IMR-90 (cell line): ENCODE data around the gene CFAP58.

ENCODE experiments used
- BHLHE40 ChIP-seq: fragments of 150-350 bp; IDR thresholded peaks from 2 replicates; pipeline ENCODE4 v1.6.1; 2016; ENCODE audit warnings: mild to moderate bottlenecking, low read depth, low read length
- CEBPB ChIP-seq: IDR thresholded peaks from 2 replicates; pipeline ENCODE4 v1.6.1; 2012; ENCODE audit warnings: low read depth, low read length, improper control_type of control experiment
- CHD1 ChIP-seq: IDR thresholded peaks from 2 replicates; pipeline ENCODE4 v1.6.1; 2012; ENCODE audit warnings: low read depth, low read length, improper control_type of control experiment
- FOS ChIP-seq: fragments of 150-350 bp; IDR thresholded peaks from 2 replicates; pipeline ENCODE4 v1.6.1; 2016; ENCODE audit warnings: low read depth, low read length
- MAFK ChIP-seq: IDR thresholded peaks from 2 replicates; pipeline ENCODE4 v1.6.1; 2012; ENCODE audit warnings: low read depth, low read length, improper control_type of control experiment
- MAZ ChIP-seq: IDR thresholded peaks from 2 replicates; pipeline ENCODE4 v1.6.1; 2012; ENCODE audit warnings: low read depth, mild to moderate bottlenecking, low read length, improper control_type of control experiment, moderate library complexity, borderline replicate concordance
- MXI1 ChIP-seq: IDR thresholded peaks from 2 replicates; pipeline ENCODE4 v1.6.1; 2012; ENCODE audit warnings: low read depth, mild to moderate bottlenecking, low read length, moderate library complexity, borderline replicate concordance
- NFE2L2 ChIP-seq: fragments of 150-350 bp; IDR thresholded peaks from 2 replicates; pipeline ENCODE4 v1.6.1; 2016; ENCODE audit warnings: low read depth, mild to moderate bottlenecking, low read length
- POLR2A ChIP-seq: IDR thresholded peaks from 2 replicates; pipeline ENCODE4 v1.6.1; 2012; ENCODE audit warnings: mild to moderate bottlenecking, low read depth, low read length
- RAD21 ChIP-seq: IDR thresholded peaks from 2 replicates; pipeline ENCODE4 v1.6.1; 2012; ENCODE audit warnings: low read length, improper control_type of control experiment
- RCOR1 ChIP-seq: IDR thresholded peaks from 2 replicates; pipeline ENCODE4 v1.6.1; 2012; ENCODE audit warnings: mild to moderate bottlenecking, low read length, improper control_type of control experiment; ENCODE audit not compliant: insufficient replicate concordance
- SMC3 ChIP-seq: fragments of 150-350 bp; IDR thresholded peaks from 2 replicates; pipeline ENCODE4 v1.6.1; 2016; ENCODE audit warnings: low read depth, mild to moderate bottlenecking, antibody characterized with exemption, low read length, moderate library complexity
- TF ChIP-seq, protein P1 (sequence below): conservative IDR thresholded peaks from 2 replicates; pipeline ENCODE4 v1.5.1; 2012; ENCODE audit warnings: mild to moderate bottlenecking, low read depth, low read length, improper control_type of control experiment
- TF ChIP-seq, protein P2 (sequence below): fragments of 150-350 bp; IDR thresholded peaks from 2 replicates; pipeline ENCODE4 v1.6.1; 2017; ENCODE audit warnings: mild to moderate bottlenecking, antibody characterized with exemption, low read length, low read depth

DNA sequence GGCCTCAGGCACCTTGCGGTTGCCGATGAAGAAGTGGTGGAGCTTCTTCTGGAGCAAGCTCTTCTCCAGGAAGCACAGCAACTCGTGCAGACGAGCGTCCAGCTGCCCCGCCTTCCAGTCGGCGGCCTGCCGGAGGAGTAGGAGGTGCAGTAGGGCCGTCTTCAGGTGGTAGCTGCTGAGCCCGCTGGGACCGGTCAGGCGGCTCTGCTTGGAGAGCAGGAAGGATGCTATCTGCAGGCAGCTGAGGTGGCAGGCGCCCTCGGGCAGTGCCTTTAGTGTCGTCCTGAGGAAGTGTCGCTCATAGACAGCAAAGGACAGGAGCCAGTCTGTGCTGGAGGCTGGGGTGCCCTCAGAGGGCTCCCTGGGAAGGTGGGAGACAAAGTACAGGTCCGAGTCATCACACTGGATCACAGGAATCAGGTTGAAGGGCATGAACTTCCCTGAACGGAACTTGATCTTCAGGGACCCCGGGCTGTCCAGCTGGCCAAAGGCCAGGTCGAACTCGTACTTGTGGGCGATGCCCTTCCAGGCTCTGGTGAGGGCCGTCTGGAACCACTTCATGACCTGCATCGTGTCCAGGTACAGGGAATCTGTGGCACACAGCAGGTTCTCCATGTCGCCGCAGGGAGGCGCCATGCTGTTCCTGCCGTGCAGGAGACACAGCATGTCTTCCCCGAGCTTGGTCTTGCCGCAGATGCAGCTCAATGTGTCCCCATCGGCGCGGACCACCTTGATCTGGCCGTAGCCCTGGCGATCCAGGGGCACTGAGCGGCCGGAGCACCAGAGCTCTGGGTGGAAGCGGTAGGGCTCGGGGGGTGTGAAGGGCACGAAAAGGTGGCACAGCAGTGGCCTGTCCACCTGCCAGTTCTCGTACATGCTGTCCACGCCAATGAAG is 38.8 kb upstream of the CFAP58 start:
- TF ChIP-seq, protein P1, sequence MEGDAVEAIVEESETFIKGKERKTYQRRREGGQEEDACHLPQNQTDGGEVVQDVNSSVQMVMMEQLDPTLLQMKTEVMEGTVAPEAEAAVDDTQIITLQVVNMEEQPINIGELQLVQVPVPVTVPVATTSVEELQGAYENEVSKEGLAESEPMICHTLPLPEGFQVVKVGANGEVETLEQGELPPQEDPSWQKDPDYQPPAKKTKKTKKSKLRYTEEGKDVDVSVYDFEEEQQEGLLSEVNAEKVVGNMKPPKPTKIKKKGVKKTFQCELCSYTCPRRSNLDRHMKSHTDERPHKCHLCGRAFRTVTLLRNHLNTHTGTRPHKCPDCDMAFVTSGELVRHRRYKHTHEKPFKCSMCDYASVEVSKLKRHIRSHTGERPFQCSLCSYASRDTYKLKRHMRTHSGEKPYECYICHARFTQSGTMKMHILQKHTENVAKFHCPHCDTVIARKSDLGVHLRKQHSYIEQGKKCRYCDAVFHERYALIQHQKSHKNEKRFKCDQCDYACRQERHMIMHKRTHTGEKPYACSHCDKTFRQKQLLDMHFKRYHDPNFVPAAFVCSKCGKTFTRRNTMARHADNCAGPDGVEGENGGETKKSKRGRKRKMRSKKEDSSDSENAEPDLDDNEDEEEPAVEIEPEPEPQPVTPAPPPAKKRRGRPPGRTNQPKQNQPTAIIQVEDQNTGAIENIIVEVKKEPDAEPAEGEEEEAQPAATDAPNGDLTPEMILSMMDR, result no peak
- TF ChIP-seq POLR2A (no peak), SMC3 (no peak), CEBPB (no peak), RAD21 (no peak), FOS (no peak), CHD1 (no peak), MXI1 (no peak), MAZ (no peak), MAFK (no peak), NFE2L2 (no peak), BHLHE40 (no peak), RCOR1 (no peak)
- TF ChIP-seq, protein P2, sequence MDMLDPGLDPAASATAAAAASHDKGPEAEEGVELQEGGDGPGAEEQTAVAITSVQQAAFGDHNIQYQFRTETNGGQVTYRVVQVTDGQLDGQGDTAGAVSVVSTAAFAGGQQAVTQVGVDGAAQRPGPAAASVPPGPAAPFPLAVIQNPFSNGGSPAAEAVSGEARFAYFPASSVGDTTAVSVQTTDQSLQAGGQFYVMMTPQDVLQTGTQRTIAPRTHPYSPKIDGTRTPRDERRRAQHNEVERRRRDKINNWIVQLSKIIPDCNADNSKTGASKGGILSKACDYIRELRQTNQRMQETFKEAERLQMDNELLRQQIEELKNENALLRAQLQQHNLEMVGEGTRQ, result no peak
